Measurements from ENCODE around the gene NDFIP2. TPM values are rescaled to one million over a fixed set of nuclear protein-coding genes. Genes with fewer than 3 reads are reported as not detected.

The NDFIP2 gene
- total and polyA plus RNA-seq, 12 donors = 9.9 to 42.7 (median 33.2) TPM

DNA sequence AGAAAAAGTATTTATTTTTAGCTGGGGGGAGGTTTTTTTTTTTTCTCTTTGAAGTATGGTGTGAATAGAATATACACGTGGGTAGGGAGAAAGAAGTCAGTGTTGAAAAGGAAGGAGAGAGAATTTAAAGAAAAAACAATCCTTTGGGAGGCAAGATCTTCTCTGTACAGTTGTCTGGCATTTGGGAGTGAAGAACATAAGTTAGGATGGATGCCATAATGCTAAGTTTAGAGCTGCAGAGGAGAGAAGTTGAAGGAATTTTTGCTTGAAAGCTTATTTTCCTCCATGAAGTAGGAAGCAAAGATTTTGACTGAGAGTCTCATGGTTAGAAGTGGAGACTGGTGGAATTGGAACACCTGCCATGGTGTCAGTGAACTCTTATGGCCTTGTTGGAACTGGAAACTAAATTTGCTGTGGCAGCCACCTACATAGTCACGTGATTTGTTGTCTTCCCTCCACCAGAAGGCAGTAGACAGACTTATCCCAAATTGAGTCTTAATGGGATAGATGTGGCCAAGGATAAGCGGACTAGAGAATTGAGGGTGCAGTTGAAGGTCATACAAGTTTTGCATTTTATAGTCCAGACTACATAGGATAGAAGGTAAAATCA is 22.0 kb downstream of the NDFIP2 start:
- Histone ChIP-seq H3K27ac (no peak overlapping the region), H3K9me3 (peaks cover 0 to 12% (median 0%) of the 10 kb centered on the region in 11 donors), H3K36me3 (no peaks in the 10 kb centered on the region), H3K4me3 (no peak overlapping the region), H3K27me3 (no peaks in the 10 kb centered on the region), H3K4me1 (peaks cover 0 to 24% (median 11%) of the 10 kb centered on the region in 9 donors)
- DNase-seq = no peak
- intact Hi-C loops (cut with DNase I) = no loop called here
- TF ChIP-seq, protein P1, sequence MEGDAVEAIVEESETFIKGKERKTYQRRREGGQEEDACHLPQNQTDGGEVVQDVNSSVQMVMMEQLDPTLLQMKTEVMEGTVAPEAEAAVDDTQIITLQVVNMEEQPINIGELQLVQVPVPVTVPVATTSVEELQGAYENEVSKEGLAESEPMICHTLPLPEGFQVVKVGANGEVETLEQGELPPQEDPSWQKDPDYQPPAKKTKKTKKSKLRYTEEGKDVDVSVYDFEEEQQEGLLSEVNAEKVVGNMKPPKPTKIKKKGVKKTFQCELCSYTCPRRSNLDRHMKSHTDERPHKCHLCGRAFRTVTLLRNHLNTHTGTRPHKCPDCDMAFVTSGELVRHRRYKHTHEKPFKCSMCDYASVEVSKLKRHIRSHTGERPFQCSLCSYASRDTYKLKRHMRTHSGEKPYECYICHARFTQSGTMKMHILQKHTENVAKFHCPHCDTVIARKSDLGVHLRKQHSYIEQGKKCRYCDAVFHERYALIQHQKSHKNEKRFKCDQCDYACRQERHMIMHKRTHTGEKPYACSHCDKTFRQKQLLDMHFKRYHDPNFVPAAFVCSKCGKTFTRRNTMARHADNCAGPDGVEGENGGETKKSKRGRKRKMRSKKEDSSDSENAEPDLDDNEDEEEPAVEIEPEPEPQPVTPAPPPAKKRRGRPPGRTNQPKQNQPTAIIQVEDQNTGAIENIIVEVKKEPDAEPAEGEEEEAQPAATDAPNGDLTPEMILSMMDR (IDR thresholded peaks at IDR 0.05) = no peak
- 65 to 69% methylated on average over 3 of the region's 3 CpGs for WGBS, 2 donors
- peak in 1 of 8 donors; percentile 26 for ATAC-seq

DNA sequence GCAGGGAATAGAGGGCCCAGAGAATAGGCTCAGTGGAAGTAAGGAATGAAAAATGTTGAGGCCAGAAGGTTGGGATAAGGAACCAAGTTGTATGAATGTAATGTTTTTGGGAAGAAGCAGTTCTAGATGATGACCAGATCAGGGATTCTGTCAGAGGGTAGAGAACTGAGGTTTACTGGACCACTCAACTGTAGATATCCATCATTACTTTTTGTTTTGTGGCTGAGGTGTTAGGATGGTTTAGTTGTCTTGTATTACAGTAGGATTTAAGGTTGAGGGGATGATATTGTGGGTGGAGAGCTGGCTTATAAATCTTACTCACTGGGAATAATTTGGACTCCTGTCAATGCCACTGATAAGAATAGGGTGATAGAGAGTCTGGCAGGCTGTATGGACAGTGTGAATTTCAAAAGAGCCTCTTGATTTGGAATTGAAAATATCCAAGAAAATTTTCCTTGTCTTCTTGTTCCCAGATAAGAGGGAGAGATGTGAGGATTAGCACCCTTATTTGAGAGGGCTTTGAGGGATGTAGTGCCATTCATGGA is 22.6 kb downstream of the NDFIP2 start:
- Histone ChIP-seq H3K36me3 (no peaks in the 10 kb centered on the region), H3K4me1 (peaks cover 0 to 30% (median 11%) of the 10 kb centered on the region in 9 donors), H3K27me3 (no peaks in the 10 kb centered on the region), H3K27ac (no peak overlapping the region), H3K9me3 (peaks cover 0 to 12% (median 0%) of the 10 kb centered on the region in 11 donors), H3K4me3 (no peak overlapping the region)
- peak in 3 of 8 donors; percentile 27 to 55 (median 35) for ATAC-seq
- intact Hi-C loops (cut with DNase I) = no loop called here
- no peak for DNase-seq
- TF ChIP-seq, protein P1 (IDR thresholded peaks at IDR 0.05) = no peak

DNA sequence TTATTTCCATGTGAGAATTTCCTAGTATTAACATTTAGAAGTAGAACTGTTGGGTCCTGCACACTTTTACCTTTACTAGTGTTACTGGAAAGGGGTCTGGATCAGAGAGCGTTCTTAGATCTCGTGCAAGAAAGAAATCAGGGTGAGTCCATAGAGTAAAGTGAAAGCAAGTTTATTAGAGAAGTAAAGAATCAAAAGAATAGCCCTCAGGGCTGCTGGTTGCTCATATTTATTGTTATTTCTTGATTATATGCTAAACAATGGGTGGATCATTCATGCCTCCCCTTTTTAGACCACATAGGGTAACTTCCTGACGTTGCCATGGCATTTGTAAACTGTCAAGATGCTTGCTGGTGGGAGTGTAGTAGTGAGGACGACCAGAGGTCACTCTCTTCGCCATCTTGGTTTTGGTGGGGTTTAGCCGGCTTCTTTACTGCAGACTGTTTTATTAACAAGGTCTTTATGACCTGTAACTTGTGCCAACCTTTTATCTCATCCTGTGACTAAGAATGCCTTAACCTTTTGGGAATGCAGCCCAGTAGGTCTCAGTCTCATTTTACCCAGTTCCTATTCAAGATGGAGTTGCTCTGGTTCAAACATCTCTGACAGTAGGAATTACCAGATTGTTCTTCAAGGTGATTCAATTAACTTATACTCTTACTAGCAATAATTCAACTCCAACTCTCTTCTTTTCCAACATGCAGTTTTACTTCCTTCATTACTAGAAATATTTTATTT is 27.4 kb downstream of the NDFIP2 start:
- WGBS, 2 donors = 81 to 84% methylated on average over 6 of the region's 6 CpGs
- TF ChIP-seq, protein P1 (IDR thresholded peaks at IDR 0.05) = no peak

DNA sequence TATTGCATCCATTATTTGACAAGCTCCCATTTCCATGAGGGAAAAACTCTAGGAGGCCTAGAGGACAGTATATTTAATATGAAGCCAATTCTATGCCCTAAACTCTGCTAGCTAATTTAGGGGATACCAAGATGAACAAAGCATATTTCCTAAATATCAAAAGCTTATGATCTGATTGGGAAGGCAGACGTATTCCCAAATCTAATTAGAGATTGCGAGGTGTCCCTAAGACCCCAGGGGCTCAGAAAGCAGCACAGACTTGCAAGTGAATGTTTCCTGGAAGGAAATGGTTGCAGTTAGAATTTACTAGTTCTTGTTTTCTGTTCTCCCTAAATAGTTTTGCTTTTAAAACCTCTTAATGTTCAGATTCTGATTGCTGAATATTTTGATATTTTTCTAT is 30.7 kb downstream of the NDFIP2 start:
- ATAC-seq (no peak), DNase-seq (no peak)
- Histone ChIP-seq H3K27me3 (no peaks in the 10 kb centered on the region), H3K36me3 (no peaks in the 10 kb centered on the region), H3K9me3 (no peaks in the 10 kb centered on the region), H3K4me3 (no peak overlapping the region), H3K27ac (no peak overlapping the region), H3K4me1 (peaks cover 0 to 23% (median 6%) of the 10 kb centered on the region in 9 donors)
- TF ChIP-seq, protein P1 (IDR thresholded peaks at IDR 0.05) = no peak
- intact Hi-C loops (cut with DNase I) = no loop called here
- 73 to 74% methylated on average over 2 of the region's 2 CpGs for WGBS, 2 donors

More for the DNA sequence above, 27.4 kb downstream of the NDFIP2 start:
- no peaks in the 10 kb centered on the region for H3K36me3 ChIP-seq
- no peak overlapping the region for H3K27ac ChIP-seq
- H3K4me3 ChIP-seq = no peak overlapping the region
- no peaks in the 10 kb centered on the region for H3K27me3 ChIP-seq
- peaks cover 0 to 20% (median 4%) of the 10 kb centered on the region in 9 donors for H3K4me1 ChIP-seq
- intact Hi-C loops (cut with DNase I) = no loop called here
- DNase-seq (no peak), ATAC-seq (no peak)
- no peaks in the 10 kb centered on the region for H3K9me3 ChIP-seq
